GM03348 (cell line): ENCODE results near the gene HOXD1.

Source experiments
- DNase-seq: peaks from one replicate; pipeline ENCODE4 v3.0.0; 2012; ENCODE audit warnings: low spot score

Gene HOXD1

DNA sequence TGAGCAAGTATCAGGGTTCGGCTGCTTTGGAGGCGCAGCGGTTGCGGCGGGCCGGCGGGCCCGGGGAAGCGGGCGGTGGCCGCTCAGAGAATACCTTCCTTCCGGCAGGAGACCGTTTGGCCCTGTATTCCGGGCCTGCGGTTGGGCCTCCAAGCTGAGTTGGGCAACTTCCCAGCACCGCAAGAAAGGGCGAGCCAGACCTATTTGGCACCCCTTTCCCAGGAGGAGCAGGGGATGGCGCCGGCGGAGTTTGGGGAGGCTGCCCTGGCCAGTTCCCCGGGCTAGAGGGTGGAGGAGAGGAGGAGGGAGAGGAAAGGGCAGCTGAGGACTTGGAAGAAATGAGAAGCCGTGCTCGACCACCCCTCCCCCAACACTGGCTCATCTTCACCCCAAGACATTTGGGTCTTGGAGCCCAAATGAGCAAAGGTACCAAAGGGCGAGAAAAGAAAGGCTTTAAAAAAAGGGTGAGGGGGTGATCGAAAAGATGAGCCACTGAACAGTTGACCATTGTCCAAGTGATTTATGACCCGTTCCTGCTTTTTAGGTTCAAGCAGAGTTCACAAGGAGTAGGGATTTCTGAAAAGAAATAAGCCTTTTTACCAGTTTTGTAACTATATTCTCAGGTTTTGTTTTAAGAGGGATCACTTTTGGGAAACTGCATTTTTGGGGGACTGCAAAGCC lies 23.0 kb upstream of the HOXD1 start:
- no peak for DNase-seq

- no peak for DNase-seq
Measured at GRCh38 chr2:176166272-176166671, 22.2 kb upstream of the HOXD1 start.

DNA sequence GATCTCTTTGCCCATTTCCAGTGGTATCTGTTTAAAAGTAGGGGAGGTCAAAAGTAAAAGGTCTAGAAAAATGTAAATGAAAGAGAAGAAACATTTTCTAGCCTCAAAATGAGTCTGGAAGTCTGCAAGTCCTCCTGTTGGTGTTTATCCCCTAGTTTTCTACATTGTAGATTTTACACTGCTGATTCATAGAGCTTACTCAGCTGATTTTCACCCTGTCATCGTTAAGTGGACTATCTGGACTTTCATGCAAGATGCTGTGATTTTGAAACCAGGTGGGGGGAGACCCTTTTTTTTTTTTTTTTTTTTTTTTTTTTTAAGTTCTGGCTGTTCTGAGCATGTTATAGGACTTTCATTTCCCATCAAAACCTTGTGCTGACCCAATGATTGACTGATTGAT lies 21.1 kb upstream of the HOXD1 start:
- DNase-seq = no peak

DNA sequence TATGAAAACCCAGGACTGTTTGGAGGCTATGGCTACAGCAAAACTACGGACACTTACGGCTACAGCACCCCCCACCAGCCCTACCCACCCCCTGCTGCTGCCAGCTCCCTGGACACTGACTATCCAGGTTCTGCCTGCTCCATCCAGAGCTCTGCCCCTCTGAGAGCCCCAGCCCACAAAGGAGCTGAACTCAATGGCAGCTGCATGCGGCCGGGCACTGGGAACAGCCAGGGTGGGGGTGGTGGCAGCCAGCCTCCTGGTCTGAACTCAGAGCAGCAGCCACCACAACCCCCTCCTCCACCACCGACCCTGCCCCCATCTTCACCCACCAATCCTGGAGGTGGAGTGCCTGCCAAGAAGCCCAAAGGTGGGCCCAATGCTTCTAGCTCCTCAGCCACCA lies 19.3 kb upstream of the HOXD1 start:
- no peak for DNase-seq

GRCh38 chr2:176169711-176170110 lies 18.8 kb upstream of the HOXD1 start:
- no peak for DNase-seq

DNA sequence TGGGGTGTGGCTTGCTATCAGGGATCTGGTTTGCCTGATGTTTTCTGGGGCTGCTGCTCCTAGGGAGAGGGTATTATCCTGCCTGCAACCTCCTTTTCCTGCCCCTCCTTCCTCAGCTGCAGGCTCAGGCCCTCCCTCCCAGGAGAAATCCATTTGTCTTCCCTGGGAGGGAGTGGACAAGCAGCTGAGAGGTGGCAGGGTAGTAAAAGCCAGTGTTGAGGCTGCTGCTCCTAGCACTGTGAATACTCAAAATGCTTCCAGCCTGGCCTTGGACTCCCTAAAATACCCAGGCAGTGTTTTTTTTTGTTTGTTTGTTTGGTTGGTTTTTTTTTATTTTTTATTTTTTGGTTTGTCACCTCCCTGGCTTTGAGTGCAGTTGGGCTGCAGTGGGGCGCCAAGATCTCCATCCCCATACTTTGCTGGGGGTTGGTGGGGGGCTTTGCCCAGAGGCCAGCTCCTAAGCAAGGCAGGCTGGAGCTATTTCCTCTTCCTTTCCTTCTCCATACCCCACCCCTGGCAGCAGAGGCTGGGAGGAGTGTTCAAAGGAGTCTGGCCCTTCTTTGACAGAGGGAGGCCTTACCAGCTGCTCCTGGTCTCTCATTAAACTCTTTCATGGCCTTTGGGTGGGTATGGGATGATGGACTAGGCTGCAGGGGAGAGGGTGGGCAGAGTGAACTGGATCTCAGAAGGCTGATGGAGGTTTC lies 17.7 kb upstream of the HOXD1 start:
- DNase-seq = no peak

GRCh38 chr2:176171351-176172006 lies 17.0 kb upstream of the HOXD1 start:
- DNase-seq = no peak

DNA sequence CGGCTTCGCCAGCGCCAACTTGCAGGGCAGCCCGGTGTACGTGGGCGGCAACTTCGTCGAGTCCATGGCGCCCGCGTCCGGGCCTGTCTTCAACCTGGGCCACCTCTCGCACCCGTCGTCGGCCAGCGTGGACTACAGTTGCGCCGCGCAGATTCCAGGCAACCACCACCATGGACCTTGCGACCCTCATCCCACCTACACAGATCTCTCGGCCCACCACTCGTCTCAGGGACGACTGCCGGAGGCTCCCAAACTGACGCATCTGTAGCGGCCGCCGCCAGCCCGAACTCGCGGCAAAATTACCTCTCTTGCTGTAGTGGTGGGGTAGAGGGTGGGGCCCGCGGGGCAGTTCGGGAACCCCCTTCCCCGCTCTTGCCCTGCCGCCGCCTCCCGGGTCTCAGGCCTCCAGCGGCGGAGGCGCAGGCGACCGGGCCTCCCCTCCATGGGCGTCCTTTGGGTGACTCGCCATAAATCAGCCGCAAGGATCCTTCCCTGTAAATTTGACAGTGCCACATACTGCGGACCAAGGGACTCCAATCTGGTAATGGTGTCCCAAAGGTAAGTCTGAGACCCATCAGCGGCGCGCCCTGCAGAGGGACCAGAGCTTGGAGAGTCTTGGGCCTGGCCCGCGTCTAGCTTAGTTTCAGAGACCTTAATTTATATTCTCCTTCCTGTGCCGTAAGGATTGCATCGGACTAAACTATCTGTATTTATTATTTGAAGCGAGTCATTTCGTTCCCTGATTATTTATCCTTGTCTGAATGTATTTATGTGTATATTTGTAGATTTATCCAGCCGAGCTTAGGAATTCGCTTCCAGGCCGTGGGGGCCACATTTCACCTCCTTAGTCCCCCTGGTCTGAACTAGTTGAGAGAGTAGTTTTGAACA lies 16.2 kb upstream of the HOXD1 start:
- no peak for DNase-seq

DNA sequence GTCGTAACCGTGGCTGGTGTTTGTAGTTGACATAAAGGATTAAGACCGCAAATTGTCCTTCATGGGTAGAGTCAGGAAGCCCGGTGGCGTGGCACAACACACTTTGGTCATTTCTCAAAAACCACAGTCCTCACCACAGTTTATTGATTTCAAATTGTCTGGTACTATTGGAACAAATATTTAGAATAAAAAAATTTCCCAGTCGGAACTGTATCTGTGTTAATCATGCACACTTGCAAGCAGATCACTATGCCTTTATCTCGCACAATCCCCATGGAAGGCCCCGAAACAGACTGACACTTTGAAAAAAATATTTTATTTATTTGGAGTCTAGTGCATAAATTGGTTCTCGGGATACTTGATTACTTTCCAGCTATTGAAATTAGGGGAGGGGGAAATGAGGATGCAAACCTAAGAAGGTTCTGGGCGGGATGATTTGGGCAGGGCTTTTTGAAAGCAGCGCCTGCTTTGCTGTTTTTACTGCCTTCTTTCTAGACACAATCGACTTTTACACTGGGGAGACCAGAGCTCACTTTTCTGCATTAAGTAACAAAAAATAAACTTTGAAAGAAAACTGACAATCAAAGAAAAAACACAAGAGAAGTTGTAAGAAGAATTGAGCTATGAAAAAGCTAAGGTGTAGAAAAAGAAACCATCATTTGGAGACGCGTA lies 15.4 kb upstream of the HOXD1 start:
- no peak for DNase-seq

DNA sequence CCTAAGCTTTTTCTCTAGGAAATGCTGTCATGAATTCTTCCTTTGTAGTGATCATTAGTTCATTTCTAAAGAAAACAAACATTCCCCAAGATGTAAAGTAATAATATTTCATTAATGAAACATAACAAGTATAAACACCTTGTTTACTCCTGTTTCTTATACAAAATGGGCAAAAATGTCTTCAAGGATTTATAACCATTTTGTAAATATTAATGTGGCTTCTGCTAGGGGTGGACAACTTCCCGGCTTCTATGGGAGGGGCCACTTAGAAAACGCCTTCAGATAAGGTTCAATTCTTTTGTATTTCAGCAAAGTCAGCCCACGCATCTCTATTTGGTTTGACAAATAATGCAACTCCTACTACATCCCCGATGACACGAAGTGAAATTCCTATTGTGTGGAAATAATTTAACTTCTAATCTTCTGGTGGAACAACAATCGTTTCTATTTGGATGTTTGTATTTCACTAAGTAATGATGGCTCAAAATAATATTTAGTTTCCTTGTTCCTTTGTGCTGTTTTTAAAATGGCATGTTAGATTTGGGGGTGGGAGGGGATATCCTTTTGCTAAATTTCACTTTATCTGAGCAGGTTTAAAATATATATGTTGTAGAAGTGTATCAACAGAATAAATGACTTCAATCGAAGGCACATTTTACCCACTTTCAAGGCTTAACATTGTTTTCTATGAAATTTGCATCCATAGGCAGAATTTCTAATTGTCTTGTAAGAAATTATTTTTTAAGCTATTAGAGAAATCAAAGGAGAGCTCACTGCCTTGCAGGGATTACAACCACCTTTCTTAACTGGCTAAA lies 14.7 kb upstream of the HOXD1 start:
- DNase-seq = no peak

GRCh38 chr2:176174382-176174823 lies 14.1 kb upstream of the HOXD1 start:
- DNase-seq = peak; percentile 52

GRCh38 chr2:176174824-176175708 lies 13.4 kb upstream of the HOXD1 start:
- no peak for DNase-seq

- DNase-seq = no peak
Measured at GRCh38 chr2:176175709-176176607, 12.5 kb upstream of the HOXD1 start.

- no peak for DNase-seq
Measured at GRCh38 chr2:176177580-176178037, 10.9 kb upstream of the HOXD1 start.

GRCh38 chr2:176178038-176178756 lies 10.3 kb upstream of the HOXD1 start:
- peak; percentile 67 for DNase-seq

- no peak for DNase-seq
Measured at GRCh38 chr2:176178757-176179295, 9.6 kb upstream of the HOXD1 start.

DNA sequence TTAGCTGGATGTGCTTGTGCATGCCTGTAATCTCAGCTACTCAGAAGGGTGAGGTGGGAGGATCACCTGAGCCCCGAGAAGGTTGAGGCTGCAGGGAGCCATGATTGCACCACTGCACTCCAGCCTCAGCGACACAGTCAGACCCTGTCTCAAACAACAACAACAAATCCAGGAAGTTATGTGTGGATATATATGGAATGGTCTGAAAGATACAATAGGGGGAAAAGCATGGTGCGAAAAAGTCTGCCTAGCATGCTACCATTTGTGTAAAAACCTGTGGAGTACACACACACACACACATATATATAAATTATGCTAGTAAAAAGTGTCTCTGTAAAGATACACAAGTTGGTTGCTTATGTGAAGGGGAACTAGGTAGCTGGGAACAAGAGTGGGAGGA lies 6.9 kb upstream of the HOXD1 start:
- no peak for DNase-seq

GRCh38 chr2:176182671-176183070 lies 5.8 kb upstream of the HOXD1 start:
- DNase-seq = no peak
